HG03103 (cell line): ENCODE measurements around the gene ZNF521.

Experiments
- ATAC-seq: cut with Tn5 transposase; IDR thresholded peaks from one replicate; pipeline ENCODE4 v1.9.1; 2021; ENCODE audit warnings: low read depth; ENCODE audit not compliant: unreplicated experiment

The ZNF521 gene

GRCh38 chr18:25137197-25137472 is 214.8 kb downstream of the ZNF521 start:
- ATAC-seq: no peak

- ATAC-seq: no peak
Measured at GRCh38 chr18:25136416-25137196, 215.4 kb downstream of the ZNF521 start.

- ATAC-seq: no peak
Measured at GRCh38 chr18:25134861-25135260, 217.1 kb downstream of the ZNF521 start.

GRCh38 chr18:25133879-25134278 is 218.1 kb downstream of the ZNF521 start:
- ATAC-seq: no peak

- no peak for ATAC-seq
Measured at GRCh38 chr18:25132786-25133496, 219.0 kb downstream of the ZNF521 start.

- ATAC-seq: no peak
Measured at GRCh38 chr18:25126751-25127150, 225.2 kb downstream of the ZNF521 start.

GRCh38 chr18:25125680-25126079 is 226.3 kb downstream of the ZNF521 start:
- no peak for ATAC-seq

- ATAC-seq: no peak
Measured at GRCh38 chr18:25123438-25124232, 228.3 kb downstream of the ZNF521 start.

- ATAC-seq: no peak
Measured at GRCh38 chr18:25121442-25121841, 230.5 kb downstream of the ZNF521 start.

- ATAC-seq: no peak
Measured at GRCh38 chr18:25113566-25113965, 238.4 kb downstream of the ZNF521 start.

GRCh38 chr18:25112821-25113434 is 239.0 kb downstream of the ZNF521 start:
- ATAC-seq: no peak

GRCh38 chr18:25111377-25112288 is 240.3 kb downstream of the ZNF521 start:
- ATAC-seq: no peak

GRCh38 chr18:25109484-25109883 is 242.5 kb downstream of the ZNF521 start:
- ATAC-seq: no peak

- no peak for ATAC-seq
Measured at GRCh38 chr18:25103468-25104155, 248.4 kb downstream of the ZNF521 start.

- ATAC-seq: no peak
Measured at GRCh38 chr18:25102662-25103061, 249.3 kb downstream of the ZNF521 start.

- no peak for ATAC-seq
Measured at GRCh38 chr18:25100418-25100817, 251.5 kb downstream of the ZNF521 start.

- no peak for ATAC-seq
Measured at GRCh38 chr18:25099895-25100294, 252.1 kb downstream of the ZNF521 start.

- ATAC-seq: no peak
Measured at GRCh38 chr18:25097569-25098056, 254.4 kb downstream of the ZNF521 start.

- ATAC-seq: no peak
Measured at GRCh38 chr18:25097057-25097456, 254.9 kb downstream of the ZNF521 start.
